GM23338 (cell line): ENCODE measurements around the gene MRPS12. TPM values are rescaled to one million over a fixed set of nuclear protein-coding genes. Genes with fewer than 3 reads are reported as not detected.

Experiments used
- ATAC-seq: fragments of 200-7000 bp; cut with Tn5 transposase; 3 replicates; pipeline ENCODE4 v1.9.1; 2020
- DNase-seq: peaks from one replicate; pipeline ENCODE4 v3.0.0-alpha.2; 2015; ENCODE audit warnings: low spot score
- H2AFZ ChIP-seq: fragments of 200-600 bp; sonication (generic); 2 replicates; pipeline ENCODE4 v1.8.0; 2016; ENCODE audit warnings: antibody characterized with exemption, mild to moderate bottlenecking, moderate library complexity
- H3F3A ChIP-seq: fragments of 200-600 bp; sonication (generic); replicated peaks from 2 replicates; pipeline ENCODE4 v1.8.0; 2017; ENCODE audit warnings: antibody characterized with exemption, mixed run types, low read depth
- H3K27ac ChIP-seq: fragments of 200-600 bp; sonication (generic); 2 replicates; pipeline ENCODE4 v1.6.1; 2016; ENCODE audit warnings: low read depth
- H3K27me3 ChIP-seq: fragments of 200-600 bp; sonication (generic); 2 replicates; pipeline ENCODE4 v1.8.0; 2016; ENCODE audit warnings: mild to moderate bottlenecking, mixed run types, moderate library complexity; ENCODE audit not compliant: insufficient read depth
- H3K36me3 ChIP-seq: fragments of 200-600 bp; sonication (generic); 2 replicates; pipeline ENCODE4 v1.8.0; 2016; ENCODE audit warnings: mild to moderate bottlenecking; ENCODE audit not compliant: insufficient read depth
- H3K4me1 ChIP-seq: fragments of 200-600 bp; sonication (generic); 2 replicates; pipeline ENCODE4 v1.8.0; 2016; ENCODE audit warnings: mild to moderate bottlenecking, moderate library complexity; ENCODE audit not compliant: insufficient read depth
- H3K4me2 ChIP-seq: fragments of 200-600 bp; sonication (generic); 2 replicates; pipeline ENCODE4 v1.7.1; 2017; ENCODE audit warnings: mixed run types
- H3K4me3 ChIP-seq: fragments of 200-600 bp; sonication (generic); 2 replicates; pipeline ENCODE4 v1.6.1; 2016; ENCODE audit warnings: mixed run types
- H3K79me2 ChIP-seq: fragments of 200-600 bp; sonication (generic); replicated peaks from 2 replicates; pipeline ENCODE4 v1.8.0; 2017; ENCODE audit warnings: mild to moderate bottlenecking; ENCODE audit not compliant: insufficient read depth
- H3K9me2 ChIP-seq: fragments of 200-600 bp; sonication (generic); 2 replicates; pipeline ENCODE4 v1.8.0; 2017; ENCODE audit not compliant: insufficient read depth
- H4K20me1 ChIP-seq: fragments of 200-600 bp; sonication (generic); replicated peaks from 2 replicates; pipeline ENCODE4 v1.8.0; 2017; ENCODE audit warnings: mild to moderate bottlenecking; ENCODE audit not compliant: insufficient read depth
- H3K27ac Mint-ChIP-seq: 2 replicates; pipeline ENCODE4 v1.8.0; 2020; ENCODE audit warnings: inconsistent platforms, mild to moderate bottlenecking, moderate library complexity, mixed read lengths
- H3K27me3 Mint-ChIP-seq: 3 replicates; pipeline ENCODE4 v1.8.0; 2022; ENCODE audit warnings: low read depth, mild to moderate bottlenecking, moderate library complexity, mixed read lengths, inconsistent platforms; ENCODE audit not compliant: insufficient read depth, poor library complexity
- H3K36me3 Mint-ChIP-seq: 3 replicates; pipeline ENCODE4 v1.8.0; 2021; ENCODE audit warnings: low read depth, mild to moderate bottlenecking, inconsistent platforms, moderate library complexity, mixed read lengths
- H3K4me1 Mint-ChIP-seq: 3 replicates; pipeline ENCODE4 v1.8.0; 2020; ENCODE audit warnings: mild to moderate bottlenecking, inconsistent platforms, mixed read lengths
- H3K4me3 Mint-ChIP-seq: 3 replicates; pipeline ENCODE4 v1.8.0; 2021; ENCODE audit warnings: moderate library complexity, mild to moderate bottlenecking, inconsistent platforms, mixed read lengths
- H3K9me3 Mint-ChIP-seq: 3 replicates; pipeline ENCODE4 v1.8.0; 2020; ENCODE audit warnings: moderate library complexity, mild to moderate bottlenecking, inconsistent platforms, mixed read lengths
- EZH2 ChIP-seq: fragments of 200-600 bp; sonication (generic); IDR thresholded peaks from one replicate; pipeline ENCODE4 v1.8.0; 2017; ENCODE audit warnings: antibody characterized with exemption, mild to moderate bottlenecking, low read depth; ENCODE audit not compliant: unreplicated experiment
- polyA plus RNA-seq: library from polyadenylated mRNA; unstranded; fragments of >200 nt; fragmentation: Nextera tagmentation; extraction: Ambion mirVana; gene quantifications from 2 replicates; pipeline ENCODE4 v1.2.1, GENCODE V29; 2016
- total RNA-seq: library from RNA; depleted of rRNA; stranded (reverse); fragments of >200 nt; shearing (Covaris generic); gene quantifications from 2 replicates; pipeline ENCODE4 v1.2.3, GENCODE V29; 2014
- TF ChIP-seq, protein P1 (sequence below): IDR thresholded peaks from 2 replicates; pipeline ENCODE4 v1.6.1; 2016; ENCODE audit warnings: antibody characterized with exemption
- TF ChIP-seq, protein P2 (sequence below): fragments of 250-450 bp; sonication (Bioruptor Pico); IDR thresholded peaks from 2 replicates; pipeline ENCODE4 v1.5.0; 2020; ENCODE audit warnings: mild to moderate bottlenecking, moderate library complexity
- TF ChIP-seq, protein P3 (sequence below): IDR thresholded peaks from one replicate; pipeline ENCODE4 v1.6.1; 2018; ENCODE audit warnings: antibody characterized with exemption; ENCODE audit not compliant: unreplicated experiment

Gene MRPS12
- total and polyA plus RNA-seq, 2 experiments from 2014 or later = 74.1 to 86.3 TPM

DNA sequence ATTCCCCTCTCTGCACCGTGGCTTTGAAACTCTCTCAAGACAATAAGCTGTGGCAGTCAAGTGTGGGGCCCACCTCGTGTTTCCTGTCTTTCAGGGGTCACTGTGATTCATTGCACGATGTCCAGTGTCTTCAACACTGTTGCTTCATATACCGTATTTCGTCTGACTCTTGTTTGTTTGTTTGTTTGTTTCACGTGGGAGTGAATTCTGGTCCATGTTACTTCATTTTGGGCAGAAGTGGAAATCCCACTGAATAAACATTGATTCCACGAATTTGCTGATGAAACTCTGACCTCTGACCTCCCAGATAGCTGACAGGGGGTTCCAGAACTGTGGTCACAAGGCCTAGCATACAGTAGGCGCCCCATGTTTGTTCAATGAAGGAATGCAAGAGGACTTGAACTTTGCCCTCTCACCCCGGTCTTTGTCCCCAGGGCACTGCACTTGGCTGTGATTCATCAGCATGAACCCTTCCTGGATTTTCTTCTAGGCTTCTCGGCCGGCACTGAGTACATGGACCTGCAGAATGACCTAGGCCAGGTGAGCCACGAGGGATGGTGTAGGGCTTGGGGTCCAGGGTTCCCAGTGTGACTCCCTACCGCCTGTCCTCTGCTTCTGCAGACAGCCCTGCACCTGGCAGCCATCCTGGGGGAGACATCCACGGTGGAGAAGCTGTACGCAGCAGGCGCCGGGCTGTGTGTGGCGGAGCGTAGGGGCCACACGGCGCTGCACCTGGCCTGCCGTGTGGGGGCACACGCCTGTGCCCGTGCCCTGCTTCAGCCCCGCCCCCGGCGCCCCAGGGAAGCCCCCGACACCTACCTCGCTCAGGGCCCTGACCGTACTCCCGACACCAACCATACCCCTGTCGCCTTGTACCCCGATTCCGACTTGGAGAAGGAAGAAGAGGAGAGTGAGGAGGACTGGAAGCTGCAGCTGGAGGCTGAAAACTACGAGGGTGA lies 25.9 kb upstream of the MRPS12 start (continued):
- TF ChIP-seq, protein P1, sequence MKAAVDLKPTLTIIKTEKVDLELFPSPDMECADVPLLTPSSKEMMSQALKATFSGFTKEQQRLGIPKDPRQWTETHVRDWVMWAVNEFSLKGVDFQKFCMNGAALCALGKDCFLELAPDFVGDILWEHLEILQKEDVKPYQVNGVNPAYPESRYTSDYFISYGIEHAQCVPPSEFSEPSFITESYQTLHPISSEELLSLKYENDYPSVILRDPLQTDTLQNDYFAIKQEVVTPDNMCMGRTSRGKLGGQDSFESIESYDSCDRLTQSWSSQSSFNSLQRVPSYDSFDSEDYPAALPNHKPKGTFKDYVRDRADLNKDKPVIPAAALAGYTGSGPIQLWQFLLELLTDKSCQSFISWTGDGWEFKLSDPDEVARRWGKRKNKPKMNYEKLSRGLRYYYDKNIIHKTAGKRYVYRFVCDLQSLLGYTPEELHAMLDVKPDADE = no peak

DNA sequence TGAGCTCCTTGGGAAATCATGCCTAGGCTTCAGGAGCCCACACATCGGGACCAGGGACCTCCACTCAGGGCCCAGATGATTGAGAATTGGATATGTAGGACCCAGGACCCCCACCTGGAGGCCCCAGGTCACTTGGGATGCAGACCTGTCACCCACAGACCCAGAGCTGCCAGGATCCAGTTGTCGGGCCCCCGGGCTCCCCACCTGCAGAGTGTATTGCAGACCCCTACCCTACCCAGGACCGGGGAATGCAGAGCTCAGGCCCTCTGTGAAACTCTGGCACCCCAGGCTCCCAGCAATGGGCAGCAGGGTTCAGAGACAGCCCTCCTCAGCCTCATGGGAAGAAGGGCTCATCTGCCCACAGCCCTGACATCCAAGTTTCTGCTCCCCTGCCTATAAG lies 25.1 kb upstream of the MRPS12 start:
- Histone ChIP-seq H3K4me3 (no peak overlapping the region), H3K79me2 (peaks cover 20% of the 10 kb centered on the region), H2AFZ (no peak overlapping the region), H3K4me2 (no peak overlapping the region), H3K4me1 (peaks cover 9% of the 10 kb centered on the region), H4K20me1 (no peaks in the 10 kb centered on the region), H3K36me3 (no peaks in the 10 kb centered on the region; the same call in 1 of the 2 replicates), H3K9me2 (no peaks in the 10 kb centered on the region), H3K27ac (no peak overlapping the region), H3K27me3 (no peaks in the 10 kb centered on the region), H3F3A (no peaks in the 10 kb centered on the region)
- no peak overlapping the region for H3K4me3 Mint-ChIP-seq
- H3K27ac Mint-ChIP-seq = no peak overlapping the region
- DNase-seq = no peak
- H3K4me1 Mint-ChIP-seq = peaks cover 9% of the 10 kb centered on the region; the same call in 2 of the 3 replicates
- H3K9me3 Mint-ChIP-seq = peaks cover 3% of the 10 kb centered on the region; the same call in 1 of the 3 replicates
- TF ChIP-seq, protein P1 = no peak
- TF ChIP-seq, protein P2, sequence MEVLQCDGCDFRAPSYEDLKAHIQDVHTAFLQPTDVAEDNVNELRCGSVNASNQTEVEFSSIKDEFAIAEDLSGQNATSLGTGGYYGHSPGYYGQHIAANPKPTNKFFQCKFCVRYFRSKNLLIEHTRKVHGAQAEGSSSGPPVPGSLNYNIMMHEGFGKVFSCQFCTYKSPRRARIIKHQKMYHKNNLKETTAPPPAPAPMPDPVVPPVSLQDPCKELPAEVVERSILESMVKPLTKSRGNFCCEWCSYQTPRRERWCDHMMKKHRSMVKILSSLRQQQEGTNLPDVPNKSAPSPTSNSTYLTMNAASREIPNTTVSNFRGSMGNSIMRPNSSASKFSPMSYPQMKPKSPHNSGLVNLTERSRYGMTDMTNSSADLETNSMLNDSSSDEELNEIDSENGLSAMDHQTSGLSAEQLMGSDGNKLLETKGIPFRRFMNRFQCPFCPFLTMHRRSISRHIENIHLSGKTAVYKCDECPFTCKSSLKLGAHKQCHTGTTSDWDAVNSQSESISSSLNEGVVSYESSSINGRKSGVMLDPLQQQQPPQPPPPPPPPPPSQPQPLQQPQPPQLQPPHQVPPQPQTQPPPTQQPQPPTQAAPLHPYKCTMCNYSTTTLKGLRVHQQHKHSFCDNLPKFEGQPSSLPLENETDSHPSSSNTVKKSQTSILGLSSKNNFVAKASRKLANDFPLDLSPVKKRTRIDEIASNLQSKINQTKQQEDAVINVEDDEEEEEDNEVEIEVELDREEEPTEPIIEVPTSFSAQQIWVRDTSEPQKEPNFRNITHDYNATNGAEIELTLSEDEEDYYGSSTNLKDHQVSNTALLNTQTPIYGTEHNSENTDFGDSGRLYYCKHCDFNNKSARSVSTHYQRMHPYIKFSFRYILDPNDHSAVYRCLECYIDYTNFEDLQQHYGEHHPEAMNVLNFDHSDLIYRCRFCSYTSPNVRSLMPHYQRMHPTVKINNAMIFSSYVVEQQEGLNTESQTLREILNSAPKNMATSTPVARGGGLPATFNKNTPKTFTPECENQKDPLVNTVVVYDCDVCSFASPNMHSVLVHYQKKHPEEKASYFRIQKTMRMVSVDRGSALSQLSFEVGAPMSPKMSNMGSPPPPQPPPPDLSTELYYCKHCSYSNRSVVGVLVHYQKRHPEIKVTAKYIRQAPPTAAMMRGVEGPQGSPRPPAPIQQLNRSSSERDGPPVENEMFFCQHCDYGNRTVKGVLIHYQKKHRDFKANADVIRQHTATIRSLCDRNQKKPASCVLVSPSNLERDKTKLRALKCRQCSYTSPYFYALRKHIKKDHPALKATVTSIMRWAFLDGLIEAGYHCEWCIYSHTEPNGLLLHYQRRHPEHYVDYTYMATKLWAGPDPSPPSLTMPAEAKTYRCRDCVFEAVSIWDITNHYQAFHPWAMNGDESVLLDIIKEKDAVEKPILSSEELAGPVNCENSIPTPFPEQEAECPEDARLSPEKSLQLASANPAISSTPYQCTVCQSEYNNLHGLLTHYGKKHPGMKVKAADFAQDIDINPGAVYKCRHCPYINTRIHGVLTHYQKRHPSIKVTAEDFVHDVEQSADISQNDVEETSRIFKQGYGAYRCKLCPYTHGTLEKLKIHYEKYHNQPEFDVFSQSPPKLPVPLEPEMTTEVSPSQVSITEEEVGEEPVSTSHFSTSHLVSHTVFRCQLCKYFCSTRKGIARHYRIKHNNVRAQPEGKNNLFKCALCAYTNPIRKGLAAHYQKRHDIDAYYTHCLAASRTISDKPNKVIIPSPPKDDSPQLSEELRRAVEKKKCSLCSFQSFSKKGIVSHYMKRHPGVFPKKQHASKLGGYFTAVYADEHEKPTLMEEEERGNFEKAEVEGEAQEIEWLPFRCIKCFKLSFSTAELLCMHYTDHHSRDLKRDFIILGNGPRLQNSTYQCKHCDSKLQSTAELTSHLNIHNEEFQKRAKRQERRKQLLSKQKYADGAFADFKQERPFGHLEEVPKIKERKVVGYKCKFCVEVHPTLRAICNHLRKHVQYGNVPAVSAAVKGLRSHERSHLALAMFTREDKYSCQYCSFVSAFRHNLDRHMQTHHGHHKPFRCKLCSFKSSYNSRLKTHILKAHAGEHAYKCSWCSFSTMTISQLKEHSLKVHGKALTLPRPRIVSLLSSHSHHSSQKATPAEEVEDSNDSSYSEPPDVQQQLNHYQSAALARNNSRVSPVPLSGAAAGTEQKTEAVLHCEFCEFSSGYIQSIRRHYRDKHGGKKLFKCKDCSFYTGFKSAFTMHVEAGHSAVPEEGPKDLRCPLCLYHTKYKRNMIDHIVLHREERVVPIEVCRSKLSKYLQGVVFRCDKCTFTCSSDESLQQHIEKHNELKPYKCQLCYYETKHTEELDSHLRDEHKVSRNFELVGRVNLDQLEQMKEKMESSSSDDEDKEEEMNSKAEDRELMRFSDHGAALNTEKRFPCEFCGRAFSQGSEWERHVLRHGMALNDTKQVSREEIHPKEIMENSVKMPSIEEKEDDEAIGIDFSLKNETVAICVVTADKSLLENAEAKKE = no peak
- TF ChIP-seq, protein P3, sequence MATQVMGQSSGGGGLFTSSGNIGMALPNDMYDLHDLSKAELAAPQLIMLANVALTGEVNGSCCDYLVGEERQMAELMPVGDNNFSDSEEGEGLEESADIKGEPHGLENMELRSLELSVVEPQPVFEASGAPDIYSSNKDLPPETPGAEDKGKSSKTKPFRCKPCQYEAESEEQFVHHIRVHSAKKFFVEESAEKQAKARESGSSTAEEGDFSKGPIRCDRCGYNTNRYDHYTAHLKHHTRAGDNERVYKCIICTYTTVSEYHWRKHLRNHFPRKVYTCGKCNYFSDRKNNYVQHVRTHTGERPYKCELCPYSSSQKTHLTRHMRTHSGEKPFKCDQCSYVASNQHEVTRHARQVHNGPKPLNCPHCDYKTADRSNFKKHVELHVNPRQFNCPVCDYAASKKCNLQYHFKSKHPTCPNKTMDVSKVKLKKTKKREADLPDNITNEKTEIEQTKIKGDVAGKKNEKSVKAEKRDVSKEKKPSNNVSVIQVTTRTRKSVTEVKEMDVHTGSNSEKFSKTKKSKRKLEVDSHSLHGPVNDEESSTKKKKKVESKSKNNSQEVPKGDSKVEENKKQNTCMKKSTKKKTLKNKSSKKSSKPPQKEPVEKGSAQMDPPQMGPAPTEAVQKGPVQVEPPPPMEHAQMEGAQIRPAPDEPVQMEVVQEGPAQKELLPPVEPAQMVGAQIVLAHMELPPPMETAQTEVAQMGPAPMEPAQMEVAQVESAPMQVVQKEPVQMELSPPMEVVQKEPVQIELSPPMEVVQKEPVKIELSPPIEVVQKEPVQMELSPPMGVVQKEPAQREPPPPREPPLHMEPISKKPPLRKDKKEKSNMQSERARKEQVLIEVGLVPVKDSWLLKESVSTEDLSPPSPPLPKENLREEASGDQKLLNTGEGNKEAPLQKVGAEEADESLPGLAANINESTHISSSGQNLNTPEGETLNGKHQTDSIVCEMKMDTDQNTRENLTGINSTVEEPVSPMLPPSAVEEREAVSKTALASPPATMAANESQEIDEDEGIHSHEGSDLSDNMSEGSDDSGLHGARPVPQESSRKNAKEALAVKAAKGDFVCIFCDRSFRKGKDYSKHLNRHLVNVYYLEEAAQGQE = no peak
- TF ChIP-seq EZH2 = no peak
- H3K27me3 Mint-ChIP-seq = peaks cover 1% of the 10 kb centered on the region
- peaks cover 27% of the 10 kb centered on the region for H3K36me3 Mint-ChIP-seq
- no peak for ATAC-seq
